Measurements from ENCODE around the gene SETD2.

SETD2 gene

GRCh38 chr3:46987319-46987742 lies 176.6 kb downstream of the SETD2 start:
- no peak overlapping the region for H3K27ac ChIP-seq
- no peak for TF ChIP-seq CTCF (conservative IDR thresholded peaks at IDR 0.05)

- no peak for TF ChIP-seq CTCF (conservative IDR thresholded peaks at IDR 0.05)
- H3K27ac ChIP-seq = no peak overlapping the region
Measured at GRCh38 chr3:46986782-46987310, 177.1 kb downstream of the SETD2 start.

- H3K27ac ChIP-seq = no peak overlapping the region
Measured at GRCh38 chr3:46986055-46986730, 177.7 kb downstream of the SETD2 start.

GRCh38 chr3:46985588-46985987 lies 178.3 kb downstream of the SETD2 start:
- H3K27ac ChIP-seq = no peak overlapping the region
- TF ChIP-seq CTCF (conservative IDR thresholded peaks at IDR 0.05) = no peak

More at GRCh38 chr3:46986055-46986730, 177.7 kb downstream of the SETD2 start:
- no peak for TF ChIP-seq CTCF (conservative IDR thresholded peaks at IDR 0.05)

GRCh38 chr3:46984591-46985459 lies 179.1 kb downstream of the SETD2 start:
- no peak for TF ChIP-seq CTCF (conservative IDR thresholded peaks at IDR 0.05)
- H3K27ac ChIP-seq = no peak overlapping the region

GRCh38 chr3:46982546-46982945 lies 181.4 kb downstream of the SETD2 start:
- TF ChIP-seq CTCF (conservative IDR thresholded peaks at IDR 0.05) = no peak
- H3K27ac ChIP-seq = peak overlapping the region; percentile 91

GRCh38 chr3:46981932-46982471 lies 181.9 kb downstream of the SETD2 start:
- TF ChIP-seq CTCF (conservative IDR thresholded peaks at IDR 0.05) = no peak
- H3K27ac ChIP-seq = peak overlapping the region; percentile 91
